Retinal pigment epithelial cell (primary cell): ENCODE results near the gene VPS18.

Source experiments
- DNase-seq: peaks from one replicate; pipeline ENCODE4 v3.0.0-alpha.2; 2010; ENCODE audit warnings: low read depth
- H3K4me3 ChIP-seq: 2 replicates; pipeline ENCODE4 v1.5.1; 2011; ENCODE audit warnings: mild to moderate bottlenecking, low read length, control low read depth, moderate library complexity
- CTCF ChIP-seq: conservative IDR thresholded peaks from 2 replicates; pipeline ENCODE4 v1.5.1; 2011; ENCODE audit warnings: low read depth, low read length, control low read depth, inconsistent platforms

The VPS18 gene

GRCh38 chr15:40929660-40930429 lies 35.6 kb downstream of the VPS18 start:
- peak overlapping the region; percentile 26 for H3K4me3 ChIP-seq
- DNase-seq, result no peak
- TF ChIP-seq CTCF, result no peak

- peak overlapping the region; percentile 23 for H3K4me3 ChIP-seq
- TF ChIP-seq CTCF, result peak; percentile 69
- no peak for DNase-seq
These were observed 36.4 kb downstream of the VPS18 start for GRCh38 chr15:40930430-40931299.

GRCh38 chr15:40931300-40932142 lies 37.3 kb downstream of the VPS18 start:
- H3K4me3 ChIP-seq, result no peak overlapping the region
- no peak for DNase-seq
- no peak for TF ChIP-seq CTCF

GRCh38 chr15:40932156-40932555 lies 37.9 kb downstream of the VPS18 start:
- no peak for DNase-seq
- H3K4me3 ChIP-seq, result no peak overlapping the region
- no peak for TF ChIP-seq CTCF

GRCh38 chr15:40932649-40933516 lies 38.6 kb downstream of the VPS18 start:
- DNase-seq, result no peak
- H3K4me3 ChIP-seq, result no peak overlapping the region
- TF ChIP-seq CTCF, result no peak

GRCh38 chr15:40933517-40933902 lies 39.3 kb downstream of the VPS18 start:
- DNase-seq, result no peak
- no peak overlapping the region for H3K4me3 ChIP-seq
- TF ChIP-seq CTCF, result no peak
